ENCODE results near the gene SASS6. TPM values are rescaled to one million over a fixed set of nuclear protein-coding genes. Genes with fewer than 3 reads are reported as not detected.

Gene SASS6
- total and polyA plus RNA-seq, 2 donors from 2014 or later = 1.1 to 2.1 TPM

- FAIRE-seq (no peak), DNase-seq (no peak)
- Histone ChIP-seq H3K9me3 (ENCODE audit: control insufficient read depth in 2 of 3, insufficient read depth in 1 of 3, low read length in 3 of 3) (no peaks in the 10 kb centered on the region), H3K4me3 (ENCODE audit: low read length in 3 of 3) (no peak overlapping the region), H3K27ac (ENCODE audit: low read depth in 2 of 2, low read length in 2 of 2) (no peak overlapping the region), H3K9ac (ENCODE audit: low read length in 3 of 3) (no peak overlapping the region), H3K27me3 (ENCODE audit: control insufficient read depth, insufficient read depth, low read length) (no peaks in the 10 kb centered on the region), H3K36me3 (ENCODE audit: control insufficient read depth in 2 of 3, insufficient read depth in 3 of 3, low read length in 3 of 3) (peaks cover 0 to 2% (median 0%) of the 10 kb centered on the region in 3 donors), H3K4me1 (ENCODE audit: control insufficient read depth in 2 of 3, insufficient read depth in 2 of 3, low read depth in 1 of 3, low read length in 3 of 3) (no peaks in the 10 kb centered on the region)
- TF ChIP-seq, protein P1, sequence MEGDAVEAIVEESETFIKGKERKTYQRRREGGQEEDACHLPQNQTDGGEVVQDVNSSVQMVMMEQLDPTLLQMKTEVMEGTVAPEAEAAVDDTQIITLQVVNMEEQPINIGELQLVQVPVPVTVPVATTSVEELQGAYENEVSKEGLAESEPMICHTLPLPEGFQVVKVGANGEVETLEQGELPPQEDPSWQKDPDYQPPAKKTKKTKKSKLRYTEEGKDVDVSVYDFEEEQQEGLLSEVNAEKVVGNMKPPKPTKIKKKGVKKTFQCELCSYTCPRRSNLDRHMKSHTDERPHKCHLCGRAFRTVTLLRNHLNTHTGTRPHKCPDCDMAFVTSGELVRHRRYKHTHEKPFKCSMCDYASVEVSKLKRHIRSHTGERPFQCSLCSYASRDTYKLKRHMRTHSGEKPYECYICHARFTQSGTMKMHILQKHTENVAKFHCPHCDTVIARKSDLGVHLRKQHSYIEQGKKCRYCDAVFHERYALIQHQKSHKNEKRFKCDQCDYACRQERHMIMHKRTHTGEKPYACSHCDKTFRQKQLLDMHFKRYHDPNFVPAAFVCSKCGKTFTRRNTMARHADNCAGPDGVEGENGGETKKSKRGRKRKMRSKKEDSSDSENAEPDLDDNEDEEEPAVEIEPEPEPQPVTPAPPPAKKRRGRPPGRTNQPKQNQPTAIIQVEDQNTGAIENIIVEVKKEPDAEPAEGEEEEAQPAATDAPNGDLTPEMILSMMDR (IDR thresholded peaks at IDR 0.05; ENCODE audit: borderline replicate concordance, extremely low read depth, insufficient read depth) = no peak
- intact Hi-C loops (cut with DNase I) = no loop called here
Observed at GRCh38 chr1:100122177-100122576, 10.6 kb downstream of the SASS6 start.

- FAIRE-seq (no peak), DNase-seq (no peak)
- no peaks in the 10 kb centered on the region for H3K9me3 ChIP-seq (ENCODE audit: control insufficient read depth in 2 of 3, insufficient read depth in 1 of 3, low read length in 3 of 3)
- TF ChIP-seq, protein P1 (IDR thresholded peaks at IDR 0.05; ENCODE audit: borderline replicate concordance, extremely low read depth, insufficient read depth) = no peak
- no peak overlapping the region for H3K4me3 ChIP-seq (ENCODE audit: low read length in 3 of 3)
- H3K4me1 ChIP-seq (ENCODE audit: control insufficient read depth in 2 of 3, insufficient read depth in 2 of 3, low read depth in 1 of 3, low read length in 3 of 3) = no peaks in the 10 kb centered on the region
- intact Hi-C loops (cut with DNase I) = no loop called here
- no peak overlapping the region for H3K9ac ChIP-seq (ENCODE audit: low read length in 3 of 3)
- no peak overlapping the region for H3K27ac ChIP-seq (ENCODE audit: low read depth in 2 of 2, low read length in 2 of 2)
- H3K36me3 ChIP-seq (ENCODE audit: control insufficient read depth in 2 of 3, insufficient read depth in 3 of 3, low read length in 3 of 3) = peaks cover 0 to 2% (median 0%) of the 10 kb centered on the region in 3 donors
- no peaks in the 10 kb centered on the region for H3K27me3 ChIP-seq (ENCODE audit: control insufficient read depth, insufficient read depth, low read length)
Observed at GRCh38 chr1:100115524-100115923, 17.2 kb downstream of the SASS6 start.

GRCh38 chr1:100109554-100110066 lies 23.1 kb downstream of the SASS6 start:
- Histone ChIP-seq H3K4me3 (ENCODE audit: low read length in 3 of 3) (no peak overlapping the region), H3K9ac (ENCODE audit: low read length in 3 of 3) (no peak overlapping the region), H3K9me3 (ENCODE audit: control insufficient read depth in 2 of 3, insufficient read depth in 1 of 3, low read length in 3 of 3) (no peaks in the 10 kb centered on the region), H3K36me3 (ENCODE audit: control insufficient read depth in 2 of 3, insufficient read depth in 3 of 3, low read length in 3 of 3) (peaks cover 0 to 2% (median 2%) of the 10 kb centered on the region in 3 donors), H3K4me1 (ENCODE audit: control insufficient read depth in 2 of 3, insufficient read depth in 2 of 3, low read depth in 1 of 3, low read length in 3 of 3) (no peaks in the 10 kb centered on the region), H3K27ac (ENCODE audit: low read depth in 2 of 2, low read length in 2 of 2) (no peak overlapping the region), H3K27me3 (ENCODE audit: control insufficient read depth, insufficient read depth, low read length) (no peaks in the 10 kb centered on the region)
- DNase-seq = no peak
- FAIRE-seq = no peak
- TF ChIP-seq, protein P1 (IDR thresholded peaks at IDR 0.05; ENCODE audit: borderline replicate concordance, extremely low read depth, insufficient read depth) = no peak
- intact Hi-C loops (cut with DNase I) = no loop called here

GRCh38 chr1:100107696-100108095 lies 25.0 kb downstream of the SASS6 start:
- intact Hi-C loops (cut with DNase I) = no loop called here
- TF ChIP-seq, protein P1 (IDR thresholded peaks at IDR 0.05; ENCODE audit: borderline replicate concordance, extremely low read depth, insufficient read depth) = no peak
- Histone ChIP-seq H3K27me3 (ENCODE audit: control insufficient read depth, insufficient read depth, low read length) (no peaks in the 10 kb centered on the region), H3K4me3 (ENCODE audit: low read length in 3 of 3) (no peak overlapping the region), H3K4me1 (ENCODE audit: control insufficient read depth in 2 of 3, insufficient read depth in 2 of 3, low read depth in 1 of 3, low read length in 3 of 3) (no peaks in the 10 kb centered on the region), H3K36me3 (ENCODE audit: control insufficient read depth in 2 of 3, insufficient read depth in 3 of 3, low read length in 3 of 3) (peaks cover 2 to 3% (median 2%) of the 10 kb centered on the region in 3 donors), H3K9ac (ENCODE audit: low read length in 3 of 3) (no peak overlapping the region), H3K9me3 (ENCODE audit: control insufficient read depth in 2 of 3, insufficient read depth in 1 of 3, low read length in 3 of 3) (no peaks in the 10 kb centered on the region), H3K27ac (ENCODE audit: low read depth in 2 of 2, low read length in 2 of 2) (no peak overlapping the region)
- FAIRE-seq = no peak
- no peak for DNase-seq
